H9 (cell line): ENCODE data around the gene CUBN. TPM values are rescaled to one million over a fixed set of nuclear protein-coding genes. Genes with fewer than 3 reads are reported as not detected.
A peak's percentile ranks its signal among the peaks of the same experiment; 100 is the strongest.

Experiments
- DNase-seq: peaks from one replicate; pipeline ENCODE4 v3.0.0-alpha.2; 2017
- H2AFZ ChIP-seq: one replicate; pipeline ENCODE4 v1.6.1; 2013; ENCODE audit warnings: mild to moderate bottlenecking, low read length, control low read depth, moderate library complexity
- H2AK5ac ChIP-seq: 2 replicates; pipeline ENCODE4 v1.6.1; 2013; ENCODE audit warnings: low read length, control low read depth, mixed read lengths; ENCODE audit not compliant: insufficient read length
- H2BK120ac ChIP-seq: one replicate; pipeline ENCODE4 v1.6.1; 2013; ENCODE audit warnings: low read depth, mild to moderate bottlenecking, low read length, control low read depth, inconsistent platforms; ENCODE audit not compliant: poor library complexity, severe bottlenecking
- H2BK12ac ChIP-seq: 2 replicates; pipeline ENCODE4 v1.6.1; 2013; ENCODE audit warnings: low read length, control low read depth, mixed read lengths, low read depth; ENCODE audit not compliant: insufficient read length
- H2BK15ac ChIP-seq: 2 replicates; pipeline ENCODE4 v1.6.1; 2013; ENCODE audit warnings: low read depth, low read length, control low read depth
- H2BK20ac ChIP-seq: one replicate; pipeline ENCODE4 v1.6.1; 2013; ENCODE audit warnings: low read depth, mild to moderate bottlenecking, low read length, control low read depth, inconsistent platforms; ENCODE audit not compliant: poor library complexity, severe bottlenecking
- H2BK5ac ChIP-seq: 2 replicates; pipeline ENCODE4 v1.6.1; 2013; ENCODE audit warnings: low read length, control low read depth, mixed read lengths; ENCODE audit not compliant: insufficient read length
- H3K14ac ChIP-seq: 2 replicates; pipeline ENCODE4 v1.6.1; 2013; ENCODE audit warnings: low read length, control low read depth; ENCODE audit not compliant: insufficient read depth
- H3K18ac ChIP-seq: 2 replicates; pipeline ENCODE4 v1.6.1; 2013; ENCODE audit warnings: low read depth, mild to moderate bottlenecking, mixed read lengths, low read length, control low read depth; ENCODE audit not compliant: insufficient read length
- H3K23ac ChIP-seq: 2 replicates; pipeline ENCODE4 v1.6.1; 2013; ENCODE audit warnings: low read length, control low read depth, mixed read lengths, low read depth; ENCODE audit not compliant: insufficient read length
- H3K23me2 ChIP-seq: 2 replicates; pipeline ENCODE4 v1.6.1; 2013; ENCODE audit warnings: low read depth, mild to moderate bottlenecking, mixed read lengths, low read length, control low read depth; ENCODE audit not compliant: insufficient read length, poor library complexity, severe bottlenecking
- H3K27ac ChIP-seq: 2 replicates; pipeline ENCODE4 v1.5.1; 2013; ENCODE audit warnings: low read length, control low read depth, mixed read lengths, low read depth; ENCODE audit not compliant: insufficient read length
- H3K27me3 ChIP-seq: 2 replicates; pipeline ENCODE4 v1.6.1; 2013; ENCODE audit warnings: low read length, control low read depth, inconsistent platforms; ENCODE audit not compliant: insufficient read depth
- H3K4ac ChIP-seq: 2 replicates; pipeline ENCODE4 v1.6.1; 2013; ENCODE audit warnings: low read depth, mild to moderate bottlenecking, control low read depth, inconsistent platforms, low read length, moderate library complexity
- H3K4me1 ChIP-seq: 2 replicates; pipeline ENCODE4 v1.6.1; 2013; ENCODE audit warnings: low read length, control low read depth, inconsistent platforms; ENCODE audit not compliant: insufficient read depth
- H3K4me2 ChIP-seq: 2 replicates; pipeline ENCODE4 v1.6.1; 2013; ENCODE audit warnings: low read length, control low read depth, mixed read lengths; ENCODE audit not compliant: insufficient read length, insufficient read depth
- H3K56ac ChIP-seq: 2 replicates; pipeline ENCODE4 v1.6.1; 2013; ENCODE audit warnings: low read depth, mild to moderate bottlenecking, mixed read lengths, low read length, control low read depth; ENCODE audit not compliant: insufficient read length
- H3K79me1 ChIP-seq: 2 replicates; pipeline ENCODE4 v1.6.1; 2013; ENCODE audit warnings: low read depth, mild to moderate bottlenecking, moderate library complexity, low read length, control low read depth, inconsistent platforms; ENCODE audit not compliant: insufficient read depth, poor library complexity, severe bottlenecking
- H3K79me2 ChIP-seq: 2 replicates; pipeline ENCODE4 v1.6.1; 2013; ENCODE audit warnings: low read length, control low read depth, inconsistent platforms; ENCODE audit not compliant: insufficient read depth
- H3K9ac ChIP-seq: 2 replicates; pipeline ENCODE4 v1.6.1; 2013; ENCODE audit warnings: low read length, control low read depth, mixed read lengths; ENCODE audit not compliant: insufficient read length; ENCODE audit errors: extremely low read depth
- H3K9me3 ChIP-seq: one replicate; pipeline ENCODE4 v1.6.1; 2013; ENCODE audit warnings: low read depth, low read length, inconsistent platforms; ENCODE audit not compliant: control insufficient read depth
- H3T11ph ChIP-seq: one replicate; pipeline ENCODE4 v1.6.1; 2013; ENCODE audit warnings: mild to moderate bottlenecking, low read length, control low read depth, inconsistent platforms
- H4K20me1 ChIP-seq: one replicate; pipeline ENCODE4 v1.6.1; 2013; ENCODE audit not compliant: control insufficient read depth, insufficient read length, insufficient read depth
- H4K5ac ChIP-seq: 2 replicates; pipeline ENCODE4 v1.6.1; 2013; ENCODE audit warnings: low read depth, mild to moderate bottlenecking, mixed read lengths, low read length, control low read depth; ENCODE audit not compliant: insufficient read length
- H4K8ac ChIP-seq: replicated peaks from 2 replicates; pipeline ENCODE4 v1.6.1; 2013; ENCODE audit warnings: low read length, control low read depth, mixed read lengths, low read depth; ENCODE audit not compliant: insufficient read length
- H4K91ac ChIP-seq: 2 replicates; pipeline ENCODE4 v1.6.1; 2013; ENCODE audit warnings: low read depth, mild to moderate bottlenecking, moderate library complexity, mixed read lengths, low read length, control low read depth; ENCODE audit not compliant: insufficient read length
- H3K27ac Mint-ChIP-seq, 3 experiments: 2 replicates in 2 of 3; 3 replicates in 1 of 3; pipeline ENCODE4 v1.8.0; 2020 to 2021; ENCODE audit warnings: mixed read lengths in 3 of 3, mild to moderate bottlenecking in 1 of 3, moderate library complexity in 1 of 3
- H3K27me3 Mint-ChIP-seq: 2 replicates; pipeline ENCODE4 v1.8.0; 2021; ENCODE audit warnings: low read depth, mild to moderate bottlenecking, moderate library complexity, mixed read lengths
- H3K36me3 Mint-ChIP-seq, 3 experiments: 2 replicates in 2 of 3; 3 replicates in 1 of 3; pipeline ENCODE4 v1.8.0; 2020 to 2021; ENCODE audit warnings: low read depth in 3 of 3, mixed read lengths in 3 of 3; ENCODE audit not compliant: insufficient read depth in 1 of 3
- H3K4me1 Mint-ChIP-seq, 2 experiments: 2 replicates each; pipeline ENCODE4 v1.8.0; 2020; ENCODE audit warnings: mixed read lengths in 2 of 2
- H3K4me3 Mint-ChIP-seq, 2 experiments: 2 replicates in 1 of 2; 3 replicates in 1 of 2; pipeline ENCODE4 v1.8.0; 2020 to 2021; ENCODE audit warnings: mild to moderate bottlenecking in 2 of 2, mixed read lengths in 2 of 2, moderate library complexity in 1 of 2
- H3K9me3 Mint-ChIP-seq, 2 experiments: 2 replicates in 1 of 2; 3 replicates in 1 of 2; pipeline ENCODE4 v1.8.0; 2020; ENCODE audit warnings: mild to moderate bottlenecking in 2 of 2, mixed read lengths in 2 of 2, moderate library complexity in 1 of 2
- CTCF ChIP-seq: fragments of 200-600 bp; sonication (generic); conservative IDR thresholded peaks from 3 replicates; pipeline ENCODE4 v1.8.0; 2021; ENCODE audit warnings: antibody characterized with exemption, mild to moderate bottlenecking
- WGBS: extraction: QIAGEN DNeasy Blood & Tissue Kit; methylation state at CpG from one replicate; pipeline ENCODE4 v1.1.7; 2013; ENCODE audit warnings: missing lambda C conversion rate, low lambda C conversion rate, mixed read lengths; ENCODE audit not compliant: insufficient read length; ENCODE audit errors: extremely low coverage; 5-methylcytosine and 5-hydroxymethylcytosine counted together
- total RNA-seq: library from RNA; stranded (reverse); gene quantifications from 2 replicates; pipeline ENCODE4 v1.2.1, GENCODE V29; 2021

The CUBN gene
- total RNA-seq, 1 experiment from 2014 or later: 0.26 TPM

DNA sequence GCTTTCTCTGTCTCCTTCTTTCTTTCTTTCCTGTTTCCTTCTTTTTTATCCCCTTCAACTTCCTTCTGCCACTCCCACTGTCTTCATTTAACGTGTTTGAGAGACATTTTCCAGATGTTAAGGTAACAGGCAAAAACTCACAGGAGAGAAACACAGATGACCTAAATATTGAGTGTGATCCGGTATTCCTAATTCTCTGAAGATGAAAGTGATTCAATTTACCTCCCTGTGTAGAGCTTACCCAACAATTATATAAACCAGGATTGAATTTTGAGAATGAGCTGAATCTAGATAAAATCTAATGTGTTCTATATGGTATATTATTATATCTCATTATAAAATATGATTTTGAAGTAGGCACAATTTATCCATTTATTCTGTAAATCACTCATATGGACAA, 265.8 kb downstream of the CUBN start:
- no peaks in the 10 kb centered on the region for H4K20me1 ChIP-seq
- H3K23ac ChIP-seq: no peak overlapping the region
- no peak for TF ChIP-seq CTCF
- H4K8ac ChIP-seq: no peak overlapping the region
- no peak overlapping the region for H2BK12ac ChIP-seq
- WGBS: no CpG with 5 or more reads among the region's 2 CpGs
- H4K91ac ChIP-seq: no peak overlapping the region
- H2AFZ ChIP-seq: no peak overlapping the region
- Mint-ChIP-seq H3K9me3 (no peaks in the 10 kb centered on the region), H3K4me1 (peaks cover 30 to 34% of the 10 kb centered on the region in 2 experiments), H3K27ac (peak overlapping the region in 1 of 3 experiments; percentile 63; a peak in 1 of 7 replicates), H3K36me3 (no peaks in the 10 kb centered on the region), H3K4me3 (no peak overlapping the region), H3K27me3 (no peaks in the 10 kb centered on the region)
- no peak overlapping the region for H2BK120ac ChIP-seq
- H2BK20ac ChIP-seq: no peak overlapping the region
- H2BK15ac ChIP-seq: no peak overlapping the region
- no peak overlapping the region for H3K56ac ChIP-seq
- no peak overlapping the region for H3T11ph ChIP-seq
- no peak for DNase-seq
- H3K23me2 ChIP-seq: no peaks in the 10 kb centered on the region
- no peak overlapping the region for H3K4ac ChIP-seq
- H3K9me3 ChIP-seq: no peaks in the 10 kb centered on the region
- no peaks in the 10 kb centered on the region for H3K27me3 ChIP-seq
- no peak overlapping the region for H3K9ac ChIP-seq
- no peak overlapping the region for H4K5ac ChIP-seq
- no peak overlapping the region for H3K4me2 ChIP-seq
- no peaks in the 10 kb centered on the region for H3K79me1 ChIP-seq
- H3K4me1 ChIP-seq: peaks cover 10% of the 10 kb centered on the region
- H3K18ac ChIP-seq: no peak overlapping the region
- H3K27ac ChIP-seq: no peak overlapping the region
- H3K14ac ChIP-seq: no peak overlapping the region
- H2BK5ac ChIP-seq: no peak overlapping the region
- H2AK5ac ChIP-seq: no peak overlapping the region
- no peaks in the 10 kb centered on the region for H3K79me2 ChIP-seq
